ENCODE measurements around the gene CAMK2N2.
"Not testable (repeated sequence)": the region's sequence is repeated elsewhere in the genome, so short reads cannot be mapped to it uniquely, and the experiment has no call there.

CAMK2N2 gene

DNA sequence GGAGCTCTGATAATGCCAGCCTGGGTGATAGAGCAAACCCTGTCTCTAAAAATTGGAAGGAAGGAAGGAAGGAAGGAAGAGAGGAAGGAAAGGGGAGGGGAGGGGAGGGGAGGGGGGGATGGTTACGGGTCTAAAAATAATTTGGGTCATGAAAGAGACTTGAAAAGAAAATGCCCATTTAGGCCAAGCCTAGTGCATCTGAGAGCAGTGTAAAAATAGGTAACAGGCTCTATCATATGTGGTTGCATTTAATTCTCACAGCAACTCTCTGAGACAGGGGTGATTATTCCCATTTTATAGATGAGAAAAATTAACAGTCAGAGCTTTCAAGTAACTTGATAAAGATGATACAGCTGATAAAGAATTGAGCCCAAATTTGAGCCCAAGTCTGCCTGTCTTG is 10.9 kb upstream of the CAMK2N2 start:
- DNase-seq (ENCODE audit: low spot score) = no peak

DNA sequence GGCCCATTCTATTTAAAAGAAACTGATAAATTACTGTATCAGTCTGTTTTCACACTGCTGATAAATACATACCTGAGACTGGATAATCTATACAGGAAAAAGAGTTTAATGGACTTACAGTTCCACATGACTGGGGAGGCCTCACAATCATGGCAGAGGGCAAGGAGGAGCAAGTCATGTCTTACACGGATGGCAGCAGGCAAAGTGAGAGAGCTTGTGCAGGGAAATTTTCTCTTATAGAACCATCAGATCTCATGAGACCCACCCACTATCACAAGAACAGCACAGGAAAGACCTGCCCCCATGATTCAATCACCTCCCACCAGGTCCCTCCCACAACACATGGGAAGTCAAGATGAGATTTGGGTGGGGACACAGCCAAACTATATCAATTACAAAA is 5.9 kb upstream of the CAMK2N2 start:
- not testable (repeated sequence) for DNase-seq (ENCODE audit: low spot score)

DNA sequence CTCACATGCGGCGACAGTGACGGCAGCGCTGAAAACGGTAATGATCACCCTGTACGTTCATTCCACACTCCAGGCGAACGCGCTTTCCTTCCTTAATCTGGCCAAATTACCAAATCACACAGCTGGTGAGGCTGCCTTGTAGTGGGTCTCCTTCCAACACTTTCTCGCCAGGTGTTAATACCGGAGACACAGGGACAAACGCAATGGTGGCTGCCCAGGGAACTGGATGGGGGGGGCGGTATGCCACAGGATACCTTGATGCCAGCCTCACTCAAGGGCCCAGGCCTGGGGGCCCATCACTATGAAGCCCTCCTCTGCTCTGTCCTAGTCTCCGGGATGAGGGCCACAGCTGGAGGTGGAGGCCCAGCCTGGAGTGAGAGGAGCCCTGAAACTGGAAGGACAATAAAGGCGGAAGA is 1.4 kb upstream of the CAMK2N2 start:
- DNase-seq (ENCODE audit: low spot score) = no peak

DNA sequence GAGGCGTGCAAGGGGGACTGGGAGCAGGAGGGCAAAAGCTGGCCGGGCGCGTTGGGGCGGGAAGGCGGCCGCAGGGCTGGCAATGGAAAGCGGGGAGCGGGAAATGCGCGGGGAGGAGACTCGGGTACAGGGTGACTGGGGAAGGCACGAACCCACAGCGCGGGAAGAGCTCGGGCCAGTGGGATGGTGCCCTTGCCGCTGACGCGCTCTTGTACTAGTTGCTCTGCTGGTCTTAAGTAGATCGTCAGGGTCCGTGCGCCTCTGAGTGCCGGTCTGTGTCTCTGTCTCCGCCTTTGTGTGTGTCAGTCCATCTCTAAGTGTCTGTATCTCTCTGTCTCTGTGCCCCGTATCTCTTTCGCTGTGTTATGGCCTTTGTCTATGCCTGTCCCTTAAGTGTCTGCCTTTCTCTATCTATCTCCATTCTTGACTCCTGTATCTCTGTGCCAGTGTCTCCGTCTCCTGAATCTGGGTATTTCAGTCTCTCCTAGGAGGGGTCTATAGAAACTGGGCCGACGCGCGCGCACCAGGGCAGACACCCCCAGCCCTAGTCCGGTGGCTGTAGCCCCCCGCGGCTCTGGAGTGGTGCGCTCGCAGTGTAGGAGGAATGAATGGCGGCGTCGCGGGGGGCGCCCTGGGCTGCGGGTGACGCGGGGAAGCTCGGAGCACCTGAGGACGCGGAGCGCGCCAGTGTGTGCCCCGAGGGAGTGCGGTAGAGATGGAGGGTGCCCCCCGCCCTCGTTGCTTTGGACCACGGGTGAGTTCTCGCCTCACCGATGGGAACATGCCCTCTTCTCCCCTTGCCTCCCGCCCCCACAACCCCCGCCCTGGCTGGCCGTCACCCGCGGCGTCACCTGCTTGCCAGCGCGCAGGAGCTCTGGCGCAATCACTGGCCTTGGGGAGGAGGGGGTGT is 756 bp upstream of the CAMK2N2 start:
- DNase-seq (ENCODE audit: low spot score) = no peak

DNA sequence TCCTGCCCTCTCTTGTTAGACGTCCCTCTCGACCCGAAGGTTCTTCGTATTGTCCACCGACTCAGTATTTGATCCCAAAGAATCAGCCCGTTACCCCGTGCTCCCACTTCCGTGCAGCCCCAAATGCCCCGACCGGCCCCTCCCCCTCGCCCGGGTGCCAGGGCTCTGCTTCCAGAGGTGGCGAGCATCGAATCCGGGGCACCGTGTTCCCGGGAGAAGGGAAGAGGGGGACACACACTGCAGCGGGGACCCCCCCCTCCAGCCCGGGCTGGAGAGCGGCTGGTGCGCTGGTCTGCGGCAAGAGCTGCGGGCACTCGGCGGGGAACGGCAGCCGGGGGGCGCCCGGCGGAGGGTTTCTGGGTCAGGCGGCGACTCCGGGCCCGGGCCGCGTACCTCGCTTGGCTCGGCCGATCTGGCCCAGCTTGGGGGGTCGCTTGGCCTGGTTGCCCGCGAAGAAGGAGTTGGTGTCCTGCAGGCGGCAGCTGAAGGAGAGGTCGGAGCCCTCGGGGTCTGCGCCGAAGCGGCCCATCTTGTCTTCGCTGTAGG is 556 bp downstream of the CAMK2N2 start:
- no peak for DNase-seq (ENCODE audit: low spot score)

DNA sequence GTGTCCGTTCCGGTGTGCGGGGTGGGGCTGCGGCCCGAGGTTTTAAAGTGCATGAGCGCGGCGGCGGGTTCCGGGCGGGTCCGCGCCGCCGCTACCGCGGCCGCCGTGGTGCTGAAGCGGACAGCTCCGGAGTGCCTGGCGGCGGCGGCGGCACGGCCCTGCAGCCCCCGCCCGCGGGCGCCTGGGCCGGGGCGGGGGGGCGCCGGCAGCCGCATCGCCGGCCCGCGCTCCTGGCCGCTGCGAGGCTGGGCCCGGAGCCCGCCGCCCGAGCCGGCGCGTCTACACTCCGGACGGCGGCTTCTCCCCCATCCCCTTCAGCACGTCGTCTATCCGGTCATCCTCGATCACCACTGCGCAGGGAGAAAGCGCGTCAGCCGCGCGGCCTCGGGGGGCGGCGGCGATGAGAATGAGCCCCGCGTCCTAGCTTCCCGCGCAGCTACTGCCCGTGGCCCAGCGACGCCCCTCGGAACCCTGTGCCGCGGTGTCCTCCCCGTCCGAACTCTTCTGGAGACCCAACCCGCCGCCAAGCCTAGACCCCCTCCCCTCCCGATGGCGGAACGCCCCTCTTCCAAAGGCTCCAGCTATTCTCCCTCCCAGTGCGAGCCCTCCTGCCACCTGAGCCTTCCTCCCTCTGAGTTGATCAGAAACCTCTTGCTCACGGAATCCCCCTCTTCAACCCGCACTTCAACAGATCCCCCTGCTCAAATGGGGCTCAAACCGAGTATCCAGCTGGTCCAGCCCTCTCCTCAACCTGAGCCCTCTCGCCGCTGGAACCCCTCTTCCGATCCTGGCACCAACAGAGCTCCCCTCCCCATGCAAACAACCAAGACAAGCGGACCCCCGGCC is 1.3 kb downstream of the CAMK2N2 start:
- peak; percentile 31 for DNase-seq (ENCODE audit: low spot score)

DNA sequence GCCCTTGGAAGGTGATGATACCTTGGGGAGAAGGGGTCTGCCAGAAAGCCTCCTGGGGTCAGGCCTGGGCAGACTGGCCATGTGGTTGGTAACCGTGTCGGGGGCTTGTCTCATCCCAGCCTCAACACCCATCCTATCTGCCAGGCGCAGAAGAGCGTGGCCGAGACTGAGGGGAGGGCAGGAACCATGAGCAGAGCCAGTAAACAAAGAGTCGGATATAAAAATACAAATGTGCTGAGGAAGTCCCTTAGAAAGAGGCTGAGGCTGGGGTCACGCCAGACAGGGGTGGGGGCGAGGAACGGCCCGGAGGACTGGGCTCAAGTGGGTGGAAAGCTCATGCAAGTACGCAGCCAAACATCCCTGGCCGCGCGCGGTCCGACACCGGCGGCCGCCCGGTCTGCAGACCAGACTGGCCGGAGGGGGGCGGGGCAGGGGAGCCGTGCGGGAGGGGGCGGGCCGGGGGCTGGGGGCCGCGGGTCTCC is 1.9 kb downstream of the CAMK2N2 start:
- no peak for DNase-seq (ENCODE audit: low spot score)

DNA sequence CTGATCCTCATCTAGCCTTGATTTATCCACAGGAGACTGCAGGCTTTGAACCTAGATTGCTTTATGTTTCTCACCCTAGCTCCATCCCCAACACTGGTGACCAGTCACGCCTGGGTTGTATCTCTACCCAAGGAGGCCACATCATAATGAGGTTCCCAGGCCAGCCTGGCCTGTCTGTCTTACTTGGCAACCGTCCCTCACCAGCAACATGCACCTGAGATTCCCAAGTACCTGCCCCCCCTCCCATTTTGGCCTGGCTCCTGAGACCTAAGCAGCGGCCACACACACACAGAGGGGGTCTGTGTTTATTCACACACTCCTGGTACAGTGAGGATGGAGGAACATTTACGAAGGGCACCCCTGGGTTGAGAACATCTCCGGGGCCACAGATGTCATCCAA is 2.4 kb downstream of the CAMK2N2 start:
- DNase-seq (ENCODE audit: low spot score) = no peak

DNA sequence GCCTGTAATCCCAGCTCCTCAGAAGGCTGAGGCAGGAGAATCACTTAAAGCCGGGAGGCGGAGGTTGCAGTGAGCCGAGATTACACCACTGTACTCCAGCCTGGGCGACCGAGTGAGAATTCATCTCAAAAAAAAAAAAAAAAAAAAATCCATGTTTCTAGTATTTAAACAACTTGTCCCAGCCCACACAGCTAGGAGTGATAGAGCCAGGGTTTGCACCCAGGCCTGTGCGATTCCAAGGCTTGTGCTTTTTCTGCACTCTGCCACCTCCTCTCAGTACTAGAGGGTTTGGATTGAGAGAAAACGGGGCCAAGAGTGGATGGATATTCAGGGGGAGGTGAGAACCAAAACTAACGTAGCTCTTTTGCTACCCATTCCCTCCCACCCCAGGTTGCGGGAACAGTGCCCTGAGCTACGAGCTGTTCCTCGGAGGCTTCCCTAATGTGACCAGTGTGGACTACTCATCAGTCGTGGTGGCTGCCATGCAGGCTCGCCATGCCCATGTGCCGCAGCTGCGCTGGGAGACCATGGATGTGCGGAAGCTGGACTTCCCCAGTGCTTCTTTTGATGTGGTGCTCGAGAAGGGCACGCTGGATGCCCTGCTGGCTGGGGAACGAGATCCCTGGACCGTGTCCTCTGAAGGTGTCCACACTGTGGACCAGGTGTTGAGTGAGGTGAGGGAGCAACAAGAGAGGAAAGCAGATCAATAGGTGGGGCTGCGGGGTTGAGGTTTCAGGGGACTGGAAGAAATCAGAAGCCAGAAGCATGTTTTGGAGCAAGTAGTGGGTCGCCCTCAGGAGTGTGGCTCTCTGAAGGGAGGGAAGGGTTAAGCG is 4.1 kb downstream of the CAMK2N2 start:
- DNase-seq (ENCODE audit: low spot score) = no peak

DNA sequence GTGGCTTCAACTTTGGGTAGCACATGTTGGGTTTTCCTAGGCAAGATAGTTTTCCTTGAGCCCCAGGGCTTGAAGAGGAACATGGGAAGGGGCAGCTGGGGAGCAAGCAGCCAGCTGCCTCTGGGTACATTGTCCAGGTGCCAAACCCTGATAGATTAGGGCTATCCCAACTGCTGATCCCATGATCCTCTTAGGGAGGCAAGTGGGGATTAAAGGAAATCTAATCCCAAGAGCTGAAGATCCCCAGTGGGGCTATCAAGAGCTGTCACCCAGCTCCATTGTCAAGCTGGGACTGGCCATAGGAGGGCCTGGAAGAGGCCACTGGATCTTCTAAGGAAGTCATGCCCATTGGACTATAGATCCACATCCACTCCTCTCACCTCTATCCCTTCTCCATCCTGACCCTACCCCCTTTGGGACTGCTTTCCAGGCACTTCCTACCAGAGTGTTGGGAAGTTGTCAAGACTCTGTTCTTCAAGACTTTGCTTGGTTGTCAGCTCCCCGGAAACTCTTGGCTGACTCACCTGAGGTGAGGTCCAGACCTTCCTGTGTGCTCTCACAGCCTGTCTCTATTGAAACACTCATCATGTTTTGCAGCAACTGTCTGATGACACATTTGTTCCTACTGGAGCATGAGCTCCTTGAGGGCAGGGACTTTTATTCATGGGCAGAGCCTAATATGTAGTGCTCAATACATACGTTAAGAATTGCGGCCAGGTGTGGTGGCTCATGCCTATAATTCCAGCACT is 5.9 kb downstream of the CAMK2N2 start:
- no peak for DNase-seq (ENCODE audit: low spot score)

DNA sequence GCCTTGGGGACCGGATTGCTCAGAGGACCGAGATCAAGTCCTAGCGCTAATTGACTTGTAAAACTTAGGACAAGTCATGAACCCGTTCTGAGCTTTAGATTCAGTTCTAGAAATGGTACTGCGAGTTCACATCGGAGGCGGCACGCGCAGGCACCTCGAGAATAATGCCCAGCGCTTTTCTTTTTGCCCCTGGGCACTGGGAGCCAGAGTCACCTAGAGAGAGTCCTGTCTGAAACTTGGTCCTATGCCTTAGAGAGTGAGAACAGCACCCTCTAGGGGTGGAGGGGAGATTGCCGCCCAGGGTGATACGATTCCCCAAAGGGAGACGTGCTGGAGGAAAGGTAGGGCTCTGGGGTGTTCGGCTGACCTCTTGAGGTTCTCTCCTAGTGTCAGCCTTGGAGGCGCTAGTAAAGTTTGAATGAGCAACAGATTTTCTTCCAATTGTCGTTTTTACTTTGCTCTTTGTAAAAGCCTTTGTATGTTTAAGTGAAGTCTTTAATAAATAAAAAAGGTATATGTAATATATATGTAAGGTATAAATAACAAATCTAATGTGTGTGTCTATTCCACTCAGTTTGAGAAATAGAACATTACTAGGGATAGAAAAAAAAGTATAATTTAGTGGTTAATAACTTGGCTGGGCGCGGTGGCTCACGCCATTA is 11.1 kb downstream of the CAMK2N2 start:
- peak; percentile 92 for DNase-seq (ENCODE audit: low spot score)

DNA sequence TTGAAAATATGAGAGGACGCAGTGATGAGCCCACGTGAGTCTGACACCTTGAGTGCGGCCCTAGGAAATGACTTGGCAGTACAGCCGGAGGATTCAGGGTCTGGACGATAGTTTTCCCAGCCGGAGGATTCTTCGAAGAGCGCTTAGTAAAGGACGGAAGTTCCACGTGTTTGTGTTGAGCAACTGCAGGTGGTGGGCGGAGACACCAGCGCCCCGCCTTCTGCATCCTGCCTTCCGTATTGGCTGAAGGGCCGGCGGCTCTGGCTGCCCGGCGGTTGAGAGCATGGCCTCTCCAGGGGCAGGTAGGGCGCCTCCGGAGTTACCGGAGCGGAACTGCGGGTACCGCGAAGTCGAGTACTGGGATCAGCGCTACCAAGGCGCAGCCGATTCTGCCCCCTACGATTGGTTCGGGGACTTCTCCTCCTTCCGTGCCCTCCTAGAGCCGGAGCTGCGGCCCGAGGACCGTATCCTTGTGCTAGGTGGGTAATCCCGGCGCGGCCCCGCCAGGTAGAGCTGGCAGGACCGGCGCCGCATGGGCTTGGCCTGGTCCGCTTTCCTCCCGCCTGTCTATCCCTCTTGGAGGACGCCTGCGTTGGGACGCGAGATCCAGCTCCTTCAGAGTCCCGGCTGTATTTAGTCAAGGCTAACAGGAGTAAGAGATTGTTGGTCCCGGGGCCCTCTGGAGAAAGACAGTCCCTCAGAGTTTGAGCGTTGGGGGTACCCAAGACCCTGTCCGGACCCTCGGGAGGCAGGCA is 11.8 kb downstream of the CAMK2N2 start, which contains the start of gene EEF1AKMT4:
Gene EEF1AKMT4, plus strand, starts transcription at position 261 of the 755 bp plus-strand sequence. Its CDS starts 23 bp downstream, at position 284.
- DNase-seq (ENCODE audit: low spot score) = peak; percentile 97

DNA sequence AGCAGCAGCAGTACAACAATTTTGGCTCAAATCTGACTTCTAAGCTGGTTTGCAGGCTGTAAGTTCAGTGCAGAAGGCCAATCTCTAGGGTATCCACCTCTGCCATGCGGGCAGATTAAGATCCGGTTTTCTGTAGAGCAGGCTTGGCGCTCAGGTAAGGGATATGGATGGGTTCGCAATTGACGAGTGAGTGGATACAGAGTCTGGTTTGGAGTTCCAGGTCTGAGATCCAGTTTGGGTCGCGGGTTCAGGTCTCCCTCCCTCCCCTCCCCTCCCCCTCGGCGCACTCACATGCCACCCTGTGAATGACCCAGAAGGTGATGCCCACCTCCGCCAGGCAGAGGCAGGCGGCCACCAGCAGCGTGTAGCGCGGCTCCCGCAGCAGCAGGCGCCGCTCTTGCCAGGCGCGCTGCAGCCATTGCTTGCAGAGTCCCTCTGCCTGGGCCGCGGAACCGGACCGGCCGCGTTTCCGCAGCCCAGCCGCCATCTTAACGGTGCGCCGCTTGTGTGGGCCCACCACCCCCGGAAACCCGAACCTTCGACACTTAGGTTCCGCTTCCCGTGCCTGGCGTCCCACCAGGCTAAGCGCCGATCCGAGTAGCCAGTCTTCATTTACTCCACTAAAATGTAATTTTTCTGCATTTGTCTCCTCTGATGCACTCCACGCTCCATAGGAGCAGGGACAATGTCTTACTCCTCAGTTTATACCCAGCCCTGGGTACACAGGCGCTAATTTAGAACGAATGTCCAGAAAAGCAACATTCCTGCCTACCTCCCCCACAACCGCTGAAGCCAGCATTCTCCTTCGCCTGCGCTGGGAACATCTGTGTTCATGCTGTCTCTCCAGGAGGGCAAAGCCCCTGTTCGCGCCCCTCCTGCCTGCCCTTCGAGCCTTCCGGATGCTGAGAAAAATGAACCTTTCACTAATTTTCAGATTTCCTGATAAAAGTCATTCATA is 12.6 kb downstream of the CAMK2N2 start, which contains the start of gene ALG3:
Gene ALG3, minus strand, starts transcription at position 509 of the 958 bp plus-strand sequence. Its CDS starts 22 bp downstream, at position 487.
- DNase-seq (ENCODE audit: low spot score) = peak; percentile 89

DNA sequence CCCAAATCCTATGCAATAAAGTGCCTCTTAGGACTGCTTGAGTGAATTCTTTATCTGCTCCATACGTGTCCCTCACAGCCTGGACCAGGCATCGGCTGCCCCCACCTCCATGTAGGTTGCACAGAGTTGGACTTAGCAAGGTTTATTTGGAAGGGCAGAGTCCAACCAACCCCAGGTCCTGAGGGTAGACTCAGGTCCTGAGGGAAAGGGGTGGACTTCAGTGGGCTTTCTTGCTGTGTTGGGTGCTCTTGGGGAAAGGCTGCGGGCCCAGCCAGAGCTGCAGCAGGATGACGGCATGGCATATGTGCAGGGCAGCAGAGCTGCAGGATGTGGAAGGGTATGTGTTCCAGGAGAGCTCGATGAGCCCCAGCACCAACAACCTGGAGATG is 19.1 kb downstream of the CAMK2N2 start:
- no peak for DNase-seq (ENCODE audit: low spot score)

DNA sequence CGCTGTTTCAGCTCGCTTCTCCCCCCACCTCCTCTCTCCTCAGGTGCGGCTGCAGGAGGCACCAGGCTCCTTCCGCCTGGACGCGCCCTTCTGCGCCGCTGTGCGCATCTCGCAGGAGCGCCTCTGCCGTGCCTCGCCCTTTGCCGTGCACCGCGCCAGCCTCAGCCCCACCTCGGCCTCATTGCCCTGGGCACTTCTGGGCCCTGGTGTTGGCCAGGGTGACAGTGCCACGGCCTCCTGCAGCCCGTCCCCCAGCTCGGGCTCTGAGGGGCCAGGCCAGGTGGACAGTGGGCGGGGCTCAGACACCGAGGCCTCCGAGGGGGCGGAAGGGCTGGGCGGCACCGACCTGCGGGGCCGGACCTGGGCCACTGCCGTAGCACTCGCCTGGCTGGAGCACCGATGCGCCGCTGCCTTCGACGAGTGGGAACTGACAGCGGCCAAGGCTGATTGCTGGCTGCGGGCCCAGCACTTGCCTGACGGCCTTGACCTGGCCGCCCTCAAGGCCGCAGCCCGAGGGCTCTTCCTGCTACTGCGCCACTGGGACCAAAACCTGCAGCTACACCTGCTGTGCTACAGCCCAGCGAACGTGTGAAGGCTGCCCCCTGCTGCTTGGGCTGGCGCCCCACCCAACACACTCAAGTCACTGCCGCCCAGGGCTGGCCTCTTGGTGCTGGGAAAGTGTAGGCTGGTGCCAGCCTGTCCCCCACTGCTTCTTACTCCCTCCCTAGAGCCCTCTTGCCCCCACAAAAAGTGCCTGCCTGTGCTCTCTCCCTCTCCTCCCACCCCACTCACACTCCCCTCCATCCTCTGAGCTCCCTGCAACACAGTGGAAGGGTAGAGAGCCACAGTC is 19.7 kb downstream of the CAMK2N2 start:
- DNase-seq (ENCODE audit: low spot score) = no peak

DNA sequence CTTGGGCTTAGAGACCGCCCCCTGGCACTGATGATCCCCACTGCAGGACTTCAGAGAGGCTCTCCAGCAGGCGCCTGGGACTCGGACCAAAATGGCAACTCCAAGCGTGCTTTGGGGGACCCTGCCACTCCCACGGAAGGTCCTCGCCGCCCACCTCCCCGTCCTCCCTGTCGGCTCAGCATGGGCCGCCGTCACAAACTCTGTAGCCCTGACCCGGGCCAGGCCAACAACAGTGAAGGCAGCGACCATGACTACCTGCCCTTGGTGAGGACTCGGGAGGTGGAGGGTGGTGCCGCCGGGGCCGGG is 20.3 kb downstream of the CAMK2N2 start:
- no peak for DNase-seq (ENCODE audit: low spot score)

DNA sequence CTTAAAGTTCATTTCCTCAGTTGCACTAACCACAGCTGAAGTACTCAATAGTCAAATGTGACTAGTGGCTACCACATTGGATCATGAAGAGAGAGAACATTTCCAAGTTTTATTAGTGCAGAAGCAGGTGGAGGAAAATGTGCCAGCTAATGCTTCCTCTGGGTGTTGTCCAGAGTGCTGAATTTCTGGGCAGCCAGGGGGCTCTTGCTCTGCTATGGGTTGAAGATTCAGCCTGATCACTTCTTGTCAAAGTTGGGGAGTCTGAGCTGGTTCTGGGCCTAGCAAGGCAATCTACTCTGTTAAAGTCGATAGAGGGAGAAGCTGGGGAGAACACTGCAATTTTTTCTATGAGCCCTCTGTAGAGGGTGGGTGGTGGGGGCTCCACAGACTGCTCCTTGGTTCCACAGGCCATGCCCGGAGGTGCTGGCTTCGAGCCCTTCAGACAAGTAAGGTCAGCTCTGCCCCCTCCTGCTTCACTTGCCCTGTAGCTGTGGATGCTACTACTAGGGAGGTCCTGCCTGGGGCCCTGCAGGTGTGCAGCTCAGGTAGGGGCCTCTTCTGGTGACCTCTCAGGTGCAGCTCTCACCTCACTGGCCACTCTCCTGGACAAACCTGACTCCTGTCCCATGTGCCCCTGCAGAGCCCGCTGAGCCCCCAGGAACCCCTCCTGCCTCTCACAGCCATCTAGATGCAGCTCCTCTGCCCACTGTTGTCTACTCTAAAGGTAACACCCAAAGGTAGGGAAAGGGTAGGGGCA is 20.8 kb downstream of the CAMK2N2 start:
- no peak for DNase-seq (ENCODE audit: low spot score)
